Measurements from ENCODE around the gene FLOT1.

FLOT1 gene

GRCh38 chr6:30769088-30769852, 26.8 kb upstream of the FLOT1 start (continued):
- TF ChIP-seq ZNF677 (tag by site-specific recombination; IDR thresholded peaks at IDR 0.05) (no peak), HIC1 (tag by site-specific recombination; IDR thresholded peaks at IDR 0.05) (peak; percentile 62), PRDM1 (tag by site-specific recombination; IDR thresholded peaks at IDR 0.05) (0 out of 2 replicates have a peak, but pooled peaks have one; percentile 5), ZNF624 (tag by site-specific recombination; IDR thresholded peaks at IDR 0.05) (no peak), ZNF623 (tag by site-specific recombination; IDR thresholded peaks at IDR 0.05) (no peak; the same call in none of the 2 replicates), ZNF501 (tag by site-specific recombination; IDR thresholded peaks at IDR 0.05) (no peak), ZBTB7A (tag by site-specific recombination; IDR thresholded peaks at IDR 0.05; ENCODE audit: low read depth) (no peak), ZSCAN23 (tag by site-specific recombination; IDR thresholded peaks at IDR 0.05) (peak; percentile 92)

- H3K4me3 ChIP-seq (ENCODE audit: low read depth, low read length): no peak overlapping the region
- H3K9me3 ChIP-seq (ENCODE audit: control insufficient read depth, insufficient read depth, low read depth, low read length): no peaks in the 10 kb centered on the region
- peaks cover 24% of the 10 kb centered on the region for H3K4me1 ChIP-seq (ENCODE audit: control insufficient read depth, insufficient read depth, low read length)
- peak overlapping the region; percentile 72; the same call in 1 of the 2 replicates for H3K27ac ChIP-seq (ENCODE audit: extremely low read depth, low read depth, low read length)
- ChIA-PET POLR2A (interaction anchor here (0.6 to 7.9 kb wide), 14 partner anchors 9 to 154 kb away, joined by 3 to 64 read pairs (median 8); partner anchors contain the start of genes IER3 and MDC1), CTCF (interaction anchor here (0.6 to 2.1 kb wide), 11 partner anchors 13 to 637 kb away, joined by 3 to 8 read pairs (median 4); partner anchors contain the start of gene IER3)
- TF ChIP-seq ZNF626 (tag by site-specific recombination; IDR thresholded peaks at IDR 0.05) (no peak), ZNF768 (tag by site-specific recombination; IDR thresholded peaks at IDR 0.05) (no peak), ZNF600 (tag by site-specific recombination; IDR thresholded peaks at IDR 0.05) (peak; percentile 91), ZNF518A (tag by site-specific recombination; conservative IDR thresholded peaks at IDR 0.05; ENCODE audit: low read depth) (no peak), ZBTB20 (tag by site-specific recombination; IDR thresholded peaks at IDR 0.05) (peak; percentile 56; the same call in 1 of the 2 replicates), YY2 (tag by site-specific recombination; IDR thresholded peaks at IDR 0.05) (no peak)
- H3K36me3 ChIP-seq (ENCODE audit: control insufficient read depth in 2 of 2, insufficient read depth in 1 of 2, low read length in 2 of 2): no peaks in the 10 kb centered on the region
Observed at GRCh38 chr6:30768634-30769087, 26.2 kb upstream of the FLOT1 start.

- Histone ChIP-seq H3K9me3 (ENCODE audit: control insufficient read depth, insufficient read depth, low read depth, low read length) (no peaks in the 10 kb centered on the region), H3K4me3 (ENCODE audit: low read depth, low read length) (no peak overlapping the region), H3K4me1 (ENCODE audit: control insufficient read depth, insufficient read depth, low read length) (peaks cover 30% of the 10 kb centered on the region), H3K36me3 (ENCODE audit: control insufficient read depth in 2 of 2, insufficient read depth in 1 of 2, low read length in 2 of 2) (no peaks in the 10 kb centered on the region), H3K27ac (ENCODE audit: extremely low read depth, low read depth, low read length) (no peak overlapping the region)
- ChIA-PET POLR2A (interaction anchor here (6.1 to 7.9 kb wide), 2 partner anchors 14 to 24 kb away, joined by 49 to 64 read pairs; partner anchors contain the start of gene IER3), CTCF (interaction anchor here (0.6 to 2.1 kb wide), 6 partner anchors 9 to 637 kb away, joined by 3 to 7 read pairs (median 4); partner anchors contain the start of gene IER3)
- TF ChIP-seq ZNF747 (tag by site-specific recombination; IDR thresholded peaks at IDR 0.05): no peak
- no peak for TF ChIP-seq WT1 (tag by site-specific recombination; IDR thresholded peaks at IDR 0.05)
- peak; percentile 65; the same call in 1 of the 2 replicates for TF ChIP-seq ZNF121 (tag by site-specific recombination; IDR thresholded peaks at IDR 0.05)
- TF ChIP-seq ZNF423 (tag by site-specific recombination; IDR thresholded peaks at IDR 0.05): no peak
- no peak for TF ChIP-seq ZFP37 (tag by site-specific recombination; IDR thresholded peaks at IDR 0.05)
- no peak for TF ChIP-seq PBX3 (CRISPR knock-in tag; IDR thresholded peaks at IDR 0.05)
- no peak for TF ChIP-seq ZNF488 (tag by site-specific recombination; IDR thresholded peaks at IDR 0.05)
Observed at GRCh38 chr6:30767944-30768301, 25.4 kb upstream of the FLOT1 start.
